NCI-H2029 (cell line): ENCODE results near the gene SCFD2.

Experiments
- DNase-seq: peaks from one replicate; lab custom pipeline; 2025; lab: John Stamatoyannopoulos, UW

The SCFD2 gene

DNA sequence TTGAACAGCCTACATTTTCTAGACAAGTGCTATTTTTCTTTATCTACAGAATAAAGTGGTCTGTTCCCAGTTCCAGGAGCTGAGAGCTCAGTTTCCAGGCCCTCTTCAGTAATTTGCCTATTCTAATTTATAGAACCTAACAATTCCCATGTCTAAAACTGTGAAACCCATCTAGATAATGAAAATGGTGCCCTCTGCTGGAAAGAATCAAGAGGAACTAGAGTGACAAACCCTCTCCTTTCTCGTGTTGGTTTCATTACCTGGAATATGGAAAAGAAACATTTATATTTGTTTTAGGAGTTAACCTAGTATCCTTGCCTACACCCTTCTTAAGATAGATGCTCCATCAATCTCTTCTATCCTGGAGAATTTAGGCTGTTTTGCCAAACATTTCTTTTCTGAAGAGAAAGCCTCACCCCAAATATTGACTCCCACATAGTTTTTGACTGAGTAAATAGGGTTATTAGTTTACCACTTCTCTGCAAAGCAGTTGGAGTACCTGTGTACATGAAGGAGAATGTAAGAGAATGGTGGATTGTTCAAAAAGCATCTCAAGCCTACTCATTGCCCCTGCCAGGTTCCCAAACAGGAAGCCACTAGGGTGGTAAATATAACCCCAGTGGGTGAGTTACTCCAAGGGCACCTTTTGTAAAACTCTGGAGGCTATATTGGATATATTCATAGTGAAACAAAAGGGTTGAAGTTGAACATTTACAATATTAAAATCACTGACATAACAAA lies 382.1 kb downstream of the SCFD2 start:
- DNase-seq, result peak; percentile 75

DNA sequence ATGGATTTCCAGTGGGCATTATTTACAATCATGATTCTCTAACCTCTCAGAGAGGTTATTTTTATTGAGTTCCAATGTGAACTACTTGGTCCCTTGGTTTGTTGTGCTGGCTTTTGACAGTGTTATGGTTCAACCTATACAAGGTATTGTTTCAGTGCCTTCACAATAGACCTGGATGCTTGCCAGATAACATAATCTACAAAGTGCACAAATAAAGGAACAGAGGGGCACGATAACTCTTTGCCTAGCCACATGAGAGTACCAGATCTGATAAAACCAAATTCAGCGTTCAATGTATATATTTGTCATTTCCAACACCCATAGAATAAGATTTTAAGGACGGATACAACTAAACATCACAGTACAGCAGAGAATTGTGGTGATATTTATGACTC lies 382.9 kb downstream of the SCFD2 start:
- DNase-seq, result no peak

DNA sequence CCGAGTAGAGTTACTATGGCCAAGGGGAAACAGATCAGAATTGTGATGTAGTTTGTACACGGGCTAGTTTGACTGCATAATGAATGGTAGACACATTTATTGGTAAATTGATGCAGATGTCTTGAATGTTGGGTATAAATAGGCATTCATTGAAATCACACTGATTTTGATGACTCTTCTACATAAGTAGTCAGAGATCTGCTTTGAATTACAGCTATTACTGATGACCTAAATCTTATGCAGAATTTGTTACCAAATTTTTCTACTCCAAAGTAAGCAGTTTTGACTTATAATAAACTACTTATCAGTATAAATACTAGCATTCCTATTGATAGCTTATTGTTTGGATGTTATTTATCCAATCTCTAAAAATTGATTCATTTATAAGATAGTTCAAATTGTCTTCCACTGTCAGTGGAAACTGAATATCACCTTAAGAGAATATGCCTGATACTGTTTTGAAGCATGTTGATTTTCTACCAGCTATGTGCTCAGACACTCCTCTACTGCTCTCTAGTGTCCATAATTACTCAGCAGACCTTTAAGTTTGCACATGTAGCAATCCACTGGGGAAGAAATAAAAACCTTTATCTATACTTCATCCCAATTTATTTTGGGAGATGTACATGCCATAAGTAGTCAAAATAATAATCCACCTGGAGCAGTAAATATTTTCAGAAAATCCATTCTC lies 383.5 kb downstream of the SCFD2 start:
- peak; percentile 37 for DNase-seq

DNA sequence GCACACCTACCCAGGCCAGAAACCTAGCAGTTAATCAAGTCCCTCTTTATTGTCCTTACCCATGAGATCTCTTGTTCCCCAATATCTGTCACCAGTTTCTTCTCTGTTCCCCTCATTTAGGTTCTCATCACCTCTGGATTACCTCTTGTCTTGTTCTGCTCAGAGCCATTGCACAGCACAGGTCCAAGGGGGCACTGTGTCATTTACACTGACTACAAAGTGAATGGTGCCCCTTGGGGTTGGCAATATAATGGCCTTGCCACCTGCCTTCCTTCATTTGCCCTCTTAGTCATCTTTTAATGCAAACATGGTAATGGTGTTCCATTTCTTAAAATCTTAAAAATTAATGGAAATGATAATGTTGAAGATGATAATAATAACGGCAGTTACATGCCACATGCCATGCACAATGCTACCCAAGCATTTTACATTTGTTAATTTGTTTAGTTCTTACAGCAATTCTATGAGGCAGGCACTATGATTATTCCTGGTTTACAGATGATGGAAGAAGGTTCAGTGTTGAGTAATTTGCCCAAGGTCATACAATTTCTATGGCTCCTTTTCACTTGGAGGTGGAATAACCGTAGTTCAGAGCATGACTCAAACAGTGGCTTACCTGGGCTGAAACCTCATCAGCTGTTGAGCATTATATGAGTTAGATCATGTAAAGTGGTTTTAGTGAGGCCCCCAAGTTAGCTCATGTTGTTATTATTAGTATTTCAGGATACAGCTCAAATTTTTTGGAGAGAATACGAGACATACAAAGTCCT lies 385.9 kb downstream of the SCFD2 start:
- no peak for DNase-seq

DNA sequence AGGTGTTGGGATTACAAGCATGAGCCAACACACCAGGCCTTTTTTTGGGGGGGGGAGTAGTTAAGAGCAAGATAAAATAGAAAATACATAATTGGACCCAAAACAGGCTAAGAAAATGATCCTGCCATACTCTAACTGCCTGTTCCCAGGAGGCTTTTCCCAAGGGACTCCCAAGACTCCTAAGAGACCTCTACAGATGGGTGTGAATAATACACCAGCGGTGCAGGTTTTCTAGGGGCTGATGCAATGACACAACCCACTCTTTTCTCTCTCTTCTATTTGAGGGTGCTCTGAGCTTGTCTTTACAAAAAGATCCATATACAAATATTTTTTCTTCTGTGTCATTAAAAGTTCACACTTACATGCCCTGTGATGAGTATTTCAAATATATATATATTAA lies 386.8 kb downstream of the SCFD2 start:
- DNase-seq, result no peak

DNA sequence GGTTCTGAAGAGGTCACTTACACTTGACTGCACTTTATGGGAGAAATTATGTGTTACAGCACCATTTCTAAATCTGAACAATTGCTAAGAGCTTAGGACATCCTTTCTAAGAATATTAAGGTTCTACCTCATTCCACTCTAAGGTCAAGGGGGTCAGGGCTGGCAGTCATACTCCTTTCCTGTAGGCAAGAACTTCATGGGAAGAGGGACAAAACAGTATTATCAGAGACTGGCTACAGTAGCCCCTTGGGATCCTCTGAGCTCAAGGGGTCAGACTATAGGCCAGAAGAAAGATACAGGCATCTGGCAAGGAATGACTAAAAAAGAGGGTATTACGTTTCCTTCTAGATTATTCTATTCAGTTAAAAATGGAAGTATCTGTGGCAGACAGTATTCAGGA lies 388.6 kb downstream of the SCFD2 start:
- no peak for DNase-seq

DNA sequence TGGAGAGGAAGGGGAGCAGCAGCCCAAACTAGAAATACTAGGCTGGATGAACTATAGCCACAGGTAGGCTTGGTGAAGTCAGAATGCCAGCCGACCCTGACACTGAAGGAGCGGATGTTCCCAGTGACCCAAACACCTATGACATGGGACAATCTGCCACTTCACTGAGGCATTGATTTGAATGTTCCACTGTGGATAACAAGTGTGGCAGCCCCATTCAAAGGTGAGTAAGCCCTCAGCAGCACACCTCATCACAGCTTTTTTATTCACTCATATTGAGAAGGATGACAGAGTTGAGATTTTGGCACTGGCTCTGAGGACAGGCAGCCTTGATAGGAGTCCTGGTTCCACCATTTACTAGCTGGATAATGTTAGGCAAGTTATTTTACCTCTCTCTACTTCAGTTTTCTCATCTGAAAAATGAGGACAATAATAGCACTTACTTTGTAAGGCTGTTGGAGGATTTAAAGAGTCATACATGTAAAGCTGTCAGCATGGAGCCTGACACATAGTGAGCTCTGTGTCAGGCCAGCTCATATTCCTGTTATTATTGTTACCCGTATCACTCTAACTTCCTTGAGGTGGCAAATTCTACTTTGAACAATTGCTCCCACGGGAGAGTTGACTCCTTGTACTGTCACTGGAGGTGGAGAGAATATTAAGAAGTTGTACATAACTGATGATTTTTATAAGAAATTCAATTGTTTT lies 389.2 kb downstream of the SCFD2 start:
- DNase-seq, result no peak

DNA sequence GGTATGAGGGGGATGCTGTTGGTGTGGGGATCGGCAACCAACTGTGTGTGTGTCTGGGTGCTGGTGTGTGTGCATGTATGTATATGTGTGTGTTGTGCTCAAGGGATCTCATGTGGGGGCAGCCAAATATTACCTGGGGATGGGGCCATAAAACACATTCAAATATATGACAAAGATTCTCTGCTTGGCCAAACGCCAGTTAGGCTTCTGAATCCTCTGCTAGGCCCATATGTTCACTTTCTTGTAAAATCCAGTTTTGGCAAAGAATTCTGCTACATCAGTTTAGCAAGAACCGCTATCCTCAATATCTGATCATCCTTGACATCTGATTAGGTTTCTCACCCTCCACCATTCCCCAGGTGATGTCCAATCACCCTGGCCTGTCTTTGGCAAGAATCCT lies 397.2 kb downstream of the SCFD2 start:
- DNase-seq, result no peak

DNA sequence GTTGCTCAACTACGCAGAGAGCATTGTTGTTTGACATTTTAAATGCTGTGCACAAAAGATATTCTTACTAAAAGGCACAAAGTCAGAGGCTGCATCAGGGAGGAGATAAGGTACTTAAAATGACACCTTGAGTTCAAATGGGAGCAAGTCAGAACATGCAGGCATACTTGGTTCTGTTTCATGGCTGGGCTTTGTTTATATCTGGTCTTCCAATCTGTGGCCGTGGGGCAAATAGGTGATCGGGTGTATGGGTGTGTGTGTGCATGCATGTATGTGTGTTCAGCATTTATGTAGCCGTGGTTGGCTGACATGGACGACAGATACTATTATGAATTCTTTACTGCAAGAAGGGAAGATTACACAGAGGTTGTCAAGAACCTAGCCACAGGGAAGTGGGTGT lies 397.6 kb downstream of the SCFD2 start:
- no peak for DNase-seq

DNA sequence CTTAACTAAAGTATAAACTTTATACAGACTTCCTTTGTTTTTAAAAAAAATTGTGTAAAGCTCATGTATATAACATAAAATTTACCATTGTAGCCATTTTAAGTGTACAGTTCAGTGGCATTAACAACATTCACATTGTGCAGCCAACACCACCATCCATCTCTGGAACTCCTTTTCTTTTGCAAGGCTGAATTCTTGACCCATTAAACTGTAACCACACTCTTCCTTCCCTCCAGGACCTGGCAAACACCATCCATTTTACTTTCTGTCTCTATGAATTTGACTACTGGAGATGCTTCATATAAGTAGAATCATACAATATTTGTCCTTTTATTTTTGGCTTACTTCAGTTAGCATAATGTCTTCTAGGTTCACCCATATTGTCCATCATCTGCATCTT lies 399.1 kb downstream of the SCFD2 start:
- DNase-seq, result no peak

DNA sequence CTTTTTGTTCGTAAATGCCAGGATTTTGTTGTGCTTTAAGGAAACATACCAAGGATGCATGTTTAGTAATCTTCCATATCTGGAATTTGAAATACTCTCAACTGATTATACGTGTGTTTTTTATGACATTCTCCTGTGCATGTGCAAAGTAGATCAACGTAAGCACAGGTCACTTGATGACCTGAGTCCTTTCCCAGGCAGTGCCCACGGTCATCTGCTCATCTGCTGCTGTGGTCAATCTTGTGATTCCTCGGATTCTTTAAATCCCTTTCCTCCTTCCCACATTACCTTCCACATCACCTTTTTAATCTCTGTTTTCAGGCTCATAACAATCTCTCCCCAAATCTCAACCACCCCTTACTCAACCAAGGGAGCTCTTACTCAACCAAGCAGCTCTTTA lies 399.7 kb downstream of the SCFD2 start:
- DNase-seq, result no peak

DNA sequence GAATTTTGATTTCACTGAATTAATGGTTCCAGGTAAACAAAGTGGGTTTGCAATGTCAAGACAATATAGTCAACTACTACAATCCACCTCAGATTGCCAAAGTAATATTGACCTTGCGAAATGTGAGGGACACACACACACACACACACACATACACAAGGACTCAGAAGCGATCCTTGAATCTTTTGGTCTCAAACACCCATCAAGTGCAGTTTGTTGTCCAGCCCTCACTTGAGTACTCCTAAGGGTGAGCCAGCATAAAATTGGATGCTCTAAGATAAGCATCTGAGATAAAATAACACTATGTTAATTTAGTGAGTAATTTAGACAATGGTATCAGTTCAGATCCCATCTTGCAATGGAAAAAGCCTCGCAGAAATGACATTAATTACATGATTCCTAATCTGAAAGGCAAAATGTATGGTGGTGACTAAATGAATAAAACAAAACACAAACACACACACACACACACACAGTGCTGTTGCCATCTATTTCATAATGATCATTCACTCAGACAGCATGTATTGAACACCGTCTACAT lies 401.2 kb downstream of the SCFD2 start:
- DNase-seq, result no peak

DNA sequence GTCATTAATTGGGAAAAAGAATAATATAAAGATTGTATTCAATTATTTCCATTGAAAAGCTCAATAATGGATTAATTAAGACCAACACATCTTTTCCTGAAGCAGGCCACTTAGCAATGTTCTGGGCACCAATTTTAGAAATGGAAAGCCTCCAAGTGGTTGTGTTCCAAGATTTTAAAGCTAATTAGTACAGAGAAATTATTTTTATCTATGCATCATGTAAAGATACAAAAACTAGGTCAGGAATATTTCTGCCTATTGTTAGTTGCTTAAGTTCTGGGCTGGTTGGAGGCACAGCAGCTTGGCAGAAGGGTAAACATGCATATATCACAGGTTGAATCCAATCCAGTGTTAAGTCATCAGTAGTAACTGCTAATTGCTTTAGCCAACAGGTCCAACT lies 401.9 kb downstream of the SCFD2 start:
- no peak for DNase-seq

DNA sequence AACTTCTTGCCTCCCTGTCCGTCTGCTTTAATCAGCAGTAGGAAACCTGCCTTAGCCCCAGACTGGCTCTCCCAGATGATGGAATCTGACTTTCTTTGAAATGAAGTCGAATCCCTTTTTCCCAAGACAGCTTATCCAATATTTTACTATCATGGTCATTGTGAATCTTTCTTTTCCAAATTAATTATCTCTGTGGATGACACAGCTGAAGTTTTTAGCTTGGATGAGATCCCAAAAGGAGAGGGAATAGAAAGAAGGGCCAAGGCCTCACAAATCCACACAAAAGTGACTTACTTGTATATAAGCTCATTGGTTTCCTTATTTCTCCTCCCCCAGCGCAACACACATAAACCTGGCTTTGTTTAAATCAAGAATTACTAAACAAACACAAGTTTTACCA lies 403.1 kb downstream of the SCFD2 start:
- no peak for DNase-seq

DNA sequence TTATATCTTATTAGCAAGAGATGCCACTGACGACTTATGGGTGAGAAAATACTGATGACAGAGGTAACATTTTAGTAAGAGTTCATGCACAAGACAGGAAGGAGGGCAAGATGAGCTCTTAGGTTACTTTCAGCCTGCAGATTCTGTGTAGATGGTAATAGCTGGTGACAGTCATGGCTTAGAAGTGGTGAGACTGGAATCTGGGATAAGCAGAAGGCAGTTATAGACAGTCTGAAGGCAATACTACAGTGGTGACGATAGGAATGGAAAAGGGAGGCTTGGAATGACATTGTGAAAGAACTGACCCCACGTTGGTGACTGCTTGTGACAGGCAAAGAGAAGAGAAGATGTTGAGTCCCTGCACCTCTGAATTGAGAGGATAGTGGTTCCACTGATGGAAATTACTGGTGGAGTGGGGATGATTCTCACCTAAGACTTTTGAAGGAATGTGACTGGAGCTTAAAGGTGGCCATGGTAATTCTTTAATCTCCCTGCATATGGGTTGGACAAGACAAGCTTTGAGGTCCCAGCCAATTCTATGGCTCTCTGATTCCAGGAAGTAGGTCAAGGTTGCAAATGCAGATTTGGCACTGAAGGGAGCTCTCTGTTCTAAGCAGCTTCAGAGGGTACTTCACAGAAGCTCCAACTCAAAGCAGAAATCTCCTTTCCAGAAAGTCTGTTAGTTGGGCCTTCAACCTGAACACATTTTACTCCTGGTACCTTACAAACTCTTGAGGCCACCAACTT lies 404.0 kb downstream of the SCFD2 start:
- DNase-seq, result no peak

DNA sequence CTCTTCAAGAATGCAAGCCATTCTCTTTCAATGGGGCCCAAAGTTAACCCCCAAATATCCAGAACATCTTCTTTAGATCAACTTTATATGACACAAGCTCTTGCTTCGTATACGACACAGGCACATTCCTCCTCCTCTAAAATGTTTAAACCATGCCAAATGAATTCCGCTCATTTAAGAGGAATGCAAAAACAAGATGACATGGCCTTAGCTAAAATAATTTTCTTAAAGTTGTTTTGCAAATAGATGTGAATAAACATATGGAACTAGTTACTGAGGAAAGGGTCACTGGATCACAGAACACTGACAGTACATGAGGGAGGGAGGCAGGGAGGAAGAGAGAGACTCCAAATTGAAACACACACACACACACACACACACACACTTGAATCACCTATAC lies 406.3 kb downstream of the SCFD2 start:
- DNase-seq, result no peak

DNA sequence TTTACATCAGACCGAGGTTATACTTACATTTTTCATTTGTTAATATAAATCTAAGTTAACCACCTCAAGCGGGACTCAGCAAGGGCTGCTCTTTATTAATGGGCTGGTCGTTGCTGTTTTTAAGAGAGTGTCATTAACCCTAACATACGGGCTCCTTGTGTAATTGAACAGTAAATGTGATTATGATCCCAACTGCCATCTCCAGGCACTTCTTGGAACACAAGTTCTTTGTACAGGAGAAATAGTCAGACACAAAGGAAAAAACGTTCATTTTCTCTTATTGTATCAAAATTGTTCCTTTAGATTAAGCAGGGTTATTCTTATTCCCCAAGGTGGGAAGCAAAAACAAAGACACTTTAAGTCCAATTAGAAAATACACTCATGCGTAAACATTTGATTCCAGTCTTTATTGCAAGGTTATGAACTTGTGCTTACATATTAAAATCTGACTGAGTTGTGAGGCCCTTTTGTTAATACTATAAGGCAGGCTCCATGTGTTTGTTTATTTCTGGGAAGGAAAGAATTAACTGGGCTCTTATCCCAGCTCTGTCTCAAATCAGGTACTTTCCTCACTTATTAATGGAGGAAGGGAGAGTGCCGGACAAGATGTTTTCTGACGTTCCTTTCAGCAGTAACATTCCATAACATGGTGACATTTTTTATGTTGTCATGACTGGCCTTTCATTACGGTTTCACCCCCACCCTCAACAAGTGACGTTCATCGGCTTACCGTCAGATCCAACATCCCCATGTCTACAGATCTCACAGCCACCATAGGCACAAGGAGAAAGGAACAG lies 407.8 kb downstream of the SCFD2 start:
- no peak for DNase-seq

DNA sequence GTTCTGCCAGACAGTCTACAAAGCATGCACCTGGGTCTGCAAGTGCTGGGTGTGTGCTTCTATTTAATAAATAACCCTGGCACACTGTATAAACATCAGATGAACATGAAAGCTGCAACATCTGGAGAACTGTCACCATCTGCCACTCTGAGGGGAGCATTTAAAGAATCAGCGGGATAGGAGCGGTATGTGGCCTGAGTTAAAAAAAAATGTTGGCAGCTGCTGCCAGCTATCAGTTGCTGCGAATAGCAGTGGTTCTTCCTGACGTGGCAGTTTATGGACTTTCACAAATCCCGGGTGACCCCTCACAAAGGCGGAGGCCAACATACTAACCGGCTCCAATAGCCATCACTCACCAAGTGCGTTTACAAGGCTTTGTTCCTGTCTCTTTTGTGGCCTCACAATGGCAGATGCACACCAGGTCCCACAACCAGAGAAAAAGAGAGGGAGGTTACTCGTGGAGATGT lies 408.6 kb downstream of the SCFD2 start:
- peak; percentile 4 for DNase-seq

DNA sequence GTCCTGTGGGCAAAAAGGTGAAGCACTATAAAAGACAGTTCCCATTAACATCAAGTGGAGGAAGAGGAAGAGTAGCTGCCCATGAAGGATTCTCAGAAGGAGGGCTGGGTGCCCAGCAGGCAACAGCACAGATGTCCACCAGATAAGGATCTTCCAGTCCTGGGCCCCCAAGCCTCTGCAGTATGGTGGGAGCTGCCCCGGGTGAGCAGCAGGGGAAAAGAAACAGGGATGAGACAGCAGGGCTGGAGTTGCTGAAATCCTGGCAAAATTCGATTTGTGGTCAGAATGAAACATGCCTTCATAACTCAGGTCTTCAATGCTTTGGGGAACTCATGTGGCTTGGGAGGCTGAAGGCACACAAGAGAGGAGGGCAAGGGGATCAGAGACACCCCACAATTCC lies 409.2 kb downstream of the SCFD2 start:
- DNase-seq, result no peak

DNA sequence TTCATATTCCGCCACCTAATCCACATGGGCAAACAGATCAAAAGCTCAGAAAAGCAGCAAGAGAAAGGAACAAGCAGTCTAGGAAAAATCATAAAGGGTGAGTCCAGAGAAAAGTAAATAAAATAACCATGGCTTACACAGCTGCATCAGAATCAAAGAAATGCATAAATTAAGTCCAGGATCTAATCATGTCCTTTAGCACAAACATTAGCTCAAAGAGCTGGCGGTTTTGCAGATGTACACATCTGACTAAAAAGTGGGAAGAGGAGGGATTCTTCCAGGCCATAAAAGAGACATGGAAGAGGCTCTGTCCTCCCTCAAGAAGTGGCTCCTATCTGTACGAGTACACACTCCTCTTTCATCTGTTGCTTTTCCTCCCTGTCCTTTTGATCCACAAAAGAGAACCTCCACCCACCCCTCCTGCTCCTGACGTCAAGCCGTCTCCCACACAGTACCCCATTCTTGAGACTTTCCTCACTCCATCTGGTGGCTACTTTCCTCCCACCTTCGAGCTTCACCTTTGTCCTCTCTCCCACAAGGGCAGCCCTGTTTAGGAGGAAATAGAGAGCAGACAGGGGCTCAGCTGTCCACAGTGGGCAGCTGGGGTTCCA lies 411.2 kb downstream of the SCFD2 start:
- DNase-seq, result no peak
